ENCODE measurements around the gene ATXN2. TPM values are rescaled to one million over a fixed set of nuclear protein-coding genes. Genes with fewer than 3 reads are reported as not detected.

Gene ATXN2
- total RNA-seq, 2 experiments from 2014 or later: 37.2 to 42.3 TPM

GRCh38 chr12:111445726-111446581 is 153.2 kb downstream of the ATXN2 start:
- Mint-ChIP-seq H3K27me3 (no peaks in the 10 kb centered on the region), H3K4me3 (peak overlapping the region; percentile 44), H3K4me1 (peaks cover 70% of the 10 kb centered on the region), H3K9me3 (no peaks in the 10 kb centered on the region), H3K36me3 (peaks cover 19% of the 10 kb centered on the region), H3K27ac (peak overlapping the region; percentile 91)
- ATAC-seq (ENCODE audit: low read depth) (no peak), DNase-seq (no peak)
- POLR2A ChIA-PET: interaction anchor here (0.5 to 3.6 kb wide), 9 partner anchors 11 to 652 kb away, joined by 3 to 89 read pairs (median 4); partner anchors contain the start of gene SH2B3

- peak overlapping the region; percentile 91 for H3K27ac Mint-ChIP-seq
- H3K36me3 Mint-ChIP-seq: peaks cover 16% of the 10 kb centered on the region
- POLR2A ChIA-PET: interaction anchor here (0.5 to 4.6 kb wide), 13 partner anchors 11 to 839 kb away, joined by 3 to 89 read pairs (median 4); partner anchors contain the start of genes ACAD10, BRAP and SH2B3
- peak; percentile 94 for ATAC-seq (ENCODE audit: low read depth)
- H3K27me3 Mint-ChIP-seq: no peaks in the 10 kb centered on the region
- H3K9me3 Mint-ChIP-seq: no peaks in the 10 kb centered on the region
- peaks cover 70% of the 10 kb centered on the region for H3K4me1 Mint-ChIP-seq
- peak; percentile 77 for DNase-seq
- H3K4me3 Mint-ChIP-seq: peak overlapping the region; percentile 76
Measured at GRCh38 chr12:111444925-111445725, 154.0 kb downstream of the ATXN2 start.

DNA sequence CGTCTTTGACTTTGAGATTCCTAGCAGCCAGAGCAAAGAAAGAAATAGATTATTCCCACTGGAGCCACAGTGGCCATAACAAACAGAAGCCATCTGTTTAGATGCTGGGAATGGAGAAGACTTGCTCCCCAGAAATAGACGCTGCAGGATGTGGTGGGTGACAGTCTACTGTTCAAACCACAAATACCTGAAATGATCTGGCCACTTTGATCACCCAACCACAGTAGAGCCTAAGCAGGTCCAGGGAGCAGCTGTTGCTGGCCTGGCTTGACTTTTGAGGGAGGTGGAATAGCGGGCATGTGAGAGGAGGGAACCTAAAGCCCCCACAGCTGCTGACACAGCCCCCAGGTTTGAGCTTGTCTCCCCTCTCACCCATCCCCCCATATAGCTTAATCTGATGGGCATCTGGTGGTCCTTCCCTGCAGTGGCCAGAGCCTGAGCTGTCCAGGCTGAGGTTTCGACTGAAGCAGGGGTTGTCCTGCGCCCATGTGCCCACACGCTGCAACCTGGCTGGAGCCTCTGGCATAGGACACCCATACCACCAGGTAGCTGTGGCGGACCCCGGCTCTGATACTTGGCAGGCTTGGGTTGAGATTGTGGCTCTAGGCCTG is 154.7 kb downstream of the ATXN2 start:
- Mint-ChIP-seq H3K4me3 (peak overlapping the region; percentile 76), H3K4me1 (peaks cover 69% of the 10 kb centered on the region), H3K27me3 (no peaks in the 10 kb centered on the region), H3K27ac (peak overlapping the region; percentile 91), H3K36me3 (peaks cover 18% of the 10 kb centered on the region), H3K9me3 (no peaks in the 10 kb centered on the region)
- no peak for DNase-seq
- POLR2A ChIA-PET: interaction anchor here (0.5 to 4.6 kb wide), 12 partner anchors 10 to 839 kb away, joined by 3 to 89 read pairs (median 4); partner anchors contain the start of genes ACAD10, BRAP and SH2B3
- ATAC-seq (ENCODE audit: low read depth): peak; percentile 11

DNA sequence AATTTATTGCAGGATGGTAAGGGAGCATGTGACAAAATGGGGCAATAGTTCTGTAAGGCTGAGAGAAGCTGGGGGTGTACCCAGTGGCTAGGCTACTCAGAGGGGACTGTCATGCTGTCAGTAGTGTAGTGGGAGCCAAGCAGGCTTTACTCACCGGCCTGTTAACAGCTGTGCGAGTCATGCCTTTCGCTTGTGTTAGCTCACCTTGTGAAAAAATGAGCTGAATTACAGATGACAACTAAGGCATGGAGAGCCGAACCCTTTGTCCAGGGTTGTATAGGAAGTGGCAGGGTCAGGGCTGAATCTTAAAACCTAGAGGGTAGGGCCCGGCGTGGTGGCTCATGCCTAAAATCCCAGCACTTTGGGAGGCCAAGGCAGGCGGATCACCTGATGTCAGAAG is 155.5 kb downstream of the ATXN2 start:
- Mint-ChIP-seq H3K4me3 (peak overlapping the region; percentile 76), H3K27me3 (no peaks in the 10 kb centered on the region), H3K36me3 (peaks cover 20% of the 10 kb centered on the region), H3K27ac (peak overlapping the region; percentile 91), H3K4me1 (peaks cover 67% of the 10 kb centered on the region), H3K9me3 (no peaks in the 10 kb centered on the region)
- ATAC-seq (ENCODE audit: low read depth) (no peak), DNase-seq (peak; percentile 32)
- POLR2A ChIA-PET: interaction anchor here (3.1 to 4.6 kb wide), 5 partner anchors 9 to 39 kb away, joined by 15 to 89 read pairs (median 49); partner anchors contain the start of gene SH2B3

- H3K9me3 Mint-ChIP-seq: no peaks in the 10 kb centered on the region
- POLR2A ChIA-PET: interaction anchor here (1.3 to 4.6 kb wide), 6 partner anchors 9 to 38 kb away, joined by 3 to 89 read pairs (median 42); partner anchors contain the start of gene SH2B3
- peaks cover 67% of the 10 kb centered on the region for H3K4me1 Mint-ChIP-seq
- peak overlapping the region; percentile 91 for H3K27ac Mint-ChIP-seq
- H3K4me3 Mint-ChIP-seq: peak overlapping the region; percentile 76
- no peaks in the 10 kb centered on the region for H3K27me3 Mint-ChIP-seq
- DNase-seq (peak; percentile 25), ATAC-seq (ENCODE audit: low read depth) (no peak)
- peaks cover 22% of the 10 kb centered on the region for H3K36me3 Mint-ChIP-seq
Measured at GRCh38 chr12:111443086-111443485, 156.0 kb downstream of the ATXN2 start.

DNA sequence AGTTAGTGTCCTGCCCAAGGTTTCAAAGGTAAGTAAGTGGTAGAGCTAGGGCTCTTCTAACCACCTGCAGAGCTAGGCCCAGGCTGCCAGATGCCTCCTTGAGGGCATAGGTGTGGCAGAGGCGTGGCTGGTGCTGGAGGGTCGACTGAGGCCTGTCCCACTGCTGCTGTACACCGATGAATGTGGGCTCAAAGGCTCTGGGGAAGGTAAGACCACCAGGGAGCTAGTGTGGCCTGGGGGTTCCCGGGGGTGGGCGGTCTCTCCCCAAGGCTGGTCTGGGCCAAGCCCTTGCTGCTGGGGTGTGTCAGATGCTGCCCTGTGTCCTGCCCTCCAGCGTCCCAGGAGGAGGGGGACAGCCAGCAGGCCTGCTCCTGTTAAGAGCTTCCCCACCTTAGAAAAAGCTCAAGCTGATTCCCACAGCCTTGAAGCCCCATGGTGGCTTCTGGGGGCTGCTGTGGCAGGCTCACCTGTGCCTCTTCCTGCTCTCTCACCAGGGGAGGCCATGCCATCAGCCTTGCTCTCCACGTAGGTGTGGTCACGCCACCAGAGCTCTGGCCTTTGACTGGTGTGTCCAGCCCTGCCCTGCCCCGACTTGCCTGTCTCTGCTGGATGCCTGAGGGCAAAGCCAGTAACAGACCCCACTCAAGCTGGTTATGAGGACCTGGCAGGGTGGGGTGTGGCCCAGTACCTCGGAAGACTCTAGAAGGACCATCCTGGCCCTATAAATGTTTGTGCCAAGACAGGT is 156.6 kb downstream of the ATXN2 start:
- H3K27me3 Mint-ChIP-seq: no peaks in the 10 kb centered on the region
- H3K4me3 Mint-ChIP-seq: no peak overlapping the region
- H3K27ac Mint-ChIP-seq: peak overlapping the region; percentile 91
- H3K4me1 Mint-ChIP-seq: peaks cover 72% of the 10 kb centered on the region
- DNase-seq (peak; percentile 30), ATAC-seq (ENCODE audit: low read depth) (no peak)
- no peaks in the 10 kb centered on the region for H3K9me3 Mint-ChIP-seq
- POLR2A ChIA-PET: interaction anchor here (1.3 to 4.6 kb wide), 3 partner anchors 8 to 32 kb away, joined by 3 to 89 read pairs (median 52); no protein-coding TSS in a partner anchor
- H3K36me3 Mint-ChIP-seq: peaks cover 21% of the 10 kb centered on the region

- no peaks in the 10 kb centered on the region for H3K9me3 Mint-ChIP-seq
- H3K4me1 Mint-ChIP-seq: peaks cover 83% of the 10 kb centered on the region
- H3K4me3 Mint-ChIP-seq: no peak overlapping the region
- ATAC-seq (ENCODE audit: low read depth) (no peak), DNase-seq (peak; percentile 17)
- H3K36me3 Mint-ChIP-seq: peaks cover 14% of the 10 kb centered on the region
- H3K27me3 Mint-ChIP-seq: no peaks in the 10 kb centered on the region
- H3K27ac Mint-ChIP-seq: no peak overlapping the region
- POLR2A ChIA-PET: interaction anchor here (1.3 to 4.6 kb wide), 2 partner anchors 15 to 31 kb away, joined by 3 to 52 read pairs; no protein-coding TSS in a partner anchor
Measured at GRCh38 chr12:111441107-111441928, 157.8 kb downstream of the ATXN2 start.

DNA sequence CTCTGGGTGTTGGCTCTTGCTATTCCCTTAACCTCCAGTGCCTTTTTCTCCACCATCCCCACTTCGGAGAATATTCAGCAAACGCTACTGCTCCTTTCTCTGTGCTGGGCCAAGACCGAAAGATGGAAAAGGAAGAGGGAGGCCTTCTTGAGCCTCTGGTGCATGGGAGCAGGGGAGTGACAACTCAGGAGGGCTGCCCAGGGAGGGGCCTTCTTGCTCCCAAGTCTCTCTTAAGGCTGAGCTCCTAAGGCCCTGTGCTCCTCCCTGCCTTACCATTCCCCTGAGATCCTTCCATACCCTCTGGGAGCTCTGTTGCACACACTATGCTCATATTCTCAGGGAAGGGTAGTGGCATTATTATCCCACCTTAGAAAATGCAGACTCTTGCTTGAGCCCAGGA is 158.5 kb downstream of the ATXN2 start:
- H3K4me1 Mint-ChIP-seq: peaks cover 86% of the 10 kb centered on the region
- H3K9me3 Mint-ChIP-seq: no peaks in the 10 kb centered on the region
- H3K27me3 Mint-ChIP-seq: no peaks in the 10 kb centered on the region
- ATAC-seq (ENCODE audit: low read depth): no peak
- H3K36me3 Mint-ChIP-seq: peaks cover 13% of the 10 kb centered on the region
- peak; percentile 22 for DNase-seq
- POLR2A ChIA-PET: interaction anchor here (4.6 kb wide), 1 partner anchor 30 kb away, joined by 52 read pairs; no protein-coding TSS in a partner anchor
- H3K27ac Mint-ChIP-seq: peak overlapping the region; percentile 43
- H3K4me3 Mint-ChIP-seq: no peak overlapping the region

GRCh38 chr12:111440152-111440551 is 159.0 kb downstream of the ATXN2 start:
- peak overlapping the region; percentile 13 for H3K4me3 Mint-ChIP-seq
- H3K4me1 Mint-ChIP-seq: peaks cover 89% of the 10 kb centered on the region
- H3K9me3 Mint-ChIP-seq: no peaks in the 10 kb centered on the region
- DNase-seq (no peak), ATAC-seq (ENCODE audit: low read depth) (no peak)
- H3K27ac Mint-ChIP-seq: peak overlapping the region; percentile 43
- POLR2A ChIA-PET: interaction anchor here (1.1 kb wide), 1 partner anchor 9 kb away, joined by 4 read pairs; no protein-coding TSS in a partner anchor
- peaks cover 13% of the 10 kb centered on the region for H3K36me3 Mint-ChIP-seq
- H3K27me3 Mint-ChIP-seq: no peaks in the 10 kb centered on the region

- H3K4me1 Mint-ChIP-seq: peaks cover 89% of the 10 kb centered on the region
- peaks cover 11% of the 10 kb centered on the region for H3K36me3 Mint-ChIP-seq
- POLR2A ChIA-PET: interaction anchor here (1.1 kb wide), 1 partner anchor 9 kb away, joined by 4 read pairs; no protein-coding TSS in a partner anchor
- no peaks in the 10 kb centered on the region for H3K9me3 Mint-ChIP-seq
- ATAC-seq (ENCODE audit: low read depth): no peak
- no peaks in the 10 kb centered on the region for H3K27me3 Mint-ChIP-seq
- peak overlapping the region; percentile 43 for H3K27ac Mint-ChIP-seq
- H3K4me3 Mint-ChIP-seq: peak overlapping the region; percentile 13
- no peak for DNase-seq
Measured at GRCh38 chr12:111439657-111440151, 159.4 kb downstream of the ATXN2 start.

DNA sequence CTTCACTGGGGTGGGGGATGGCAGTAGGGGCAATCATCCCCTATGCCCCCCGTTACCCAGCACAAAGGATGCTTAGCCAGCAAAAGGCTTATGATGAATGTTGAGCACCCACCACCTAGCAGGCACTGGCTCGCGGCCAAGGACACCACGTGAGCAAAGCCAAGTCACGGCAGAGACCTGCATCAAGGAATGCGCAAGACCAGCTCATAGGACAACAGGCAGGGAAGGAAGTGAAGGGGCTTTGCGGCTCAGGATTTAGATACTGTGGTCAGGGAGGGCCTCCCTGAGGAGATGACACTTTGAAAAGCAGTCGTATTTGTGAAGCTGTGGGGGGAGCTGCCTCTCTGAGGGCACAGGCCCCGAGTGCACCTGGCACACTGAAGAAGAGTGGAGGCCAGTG is 160.6 kb downstream of the ATXN2 start:
- Mint-ChIP-seq H3K9me3 (no peaks in the 10 kb centered on the region), H3K27me3 (no peaks in the 10 kb centered on the region), H3K4me1 (peaks cover 88% of the 10 kb centered on the region), H3K4me3 (peak overlapping the region; percentile 61), H3K27ac (peak overlapping the region; percentile 97), H3K36me3 (peaks cover 15% of the 10 kb centered on the region)
- ATAC-seq (ENCODE audit: low read depth) (no peak), DNase-seq (no peak)
- POLR2A ChIA-PET: interaction anchor here (1.5 kb wide), 2 partner anchors 13 to 34 kb away, joined by 4 to 5 read pairs; no protein-coding TSS in a partner anchor

All from activated naive CD8-positive, alpha-beta T cell treated with anti-CD3 and anti-CD28 coated beads, Interleukin-2, amount 10 ng/mL, durations not matched to agents 7 days and 5 days (primary cell).